KOPT-K1 (cell line): ENCODE measurements around the gene DNAJC2.

Experiments
- H3K27ac ChIP-seq: fragments of 200-600 bp; sonication (generic); 2 replicates; pipeline ENCODE4 v1.5.1; 2016; ENCODE audit warnings: antibody characterized with exemption, mild to moderate bottlenecking, low read depth, low read length; ENCODE audit not compliant: poor library complexity, severe bottlenecking
- H3K36me3 ChIP-seq: fragments of 200-600 bp; sonication (generic); 2 replicates; pipeline ENCODE4 v1.5.1; 2017; ENCODE audit warnings: antibody characterized with exemption, mild to moderate bottlenecking, low read length, moderate library complexity; ENCODE audit not compliant: insufficient read depth
- H3K9me3 ChIP-seq: fragments of 200-600 bp; sonication (generic); 2 replicates; pipeline ENCODE4 v1.5.1; 2017; ENCODE audit warnings: antibody characterized with exemption, low read length, mild to moderate bottlenecking; ENCODE audit not compliant: insufficient read depth, poor library complexity, severe bottlenecking

The DNAJC2 gene

GRCh38 chr7:103348959-103349358 is 4.4 kb upstream of the DNAJC2 start:
- peak overlapping the region; percentile 79 for H3K27ac ChIP-seq

GRCh38 chr7:103348452-103348851 is 3.9 kb upstream of the DNAJC2 start:
- H3K36me3 ChIP-seq: peaks cover 38% of the 10 kb centered on the region
- peak overlapping the region; percentile 79 for H3K27ac ChIP-seq
- H3K9me3 ChIP-seq: no peaks in the 10 kb centered on the region

More at GRCh38 chr7:103348959-103349358, 4.4 kb upstream of the DNAJC2 start:
- Histone ChIP-seq H3K9me3 (no peaks in the 10 kb centered on the region), H3K36me3 (peaks cover 43% of the 10 kb centered on the region)

- Histone ChIP-seq H3K9me3 (no peaks in the 10 kb centered on the region), H3K27ac (peak within 1 kb of the TSS; percentile 79), H3K36me3 (peaks cover 31% of the 10 kb centered on the region)
These were observed 3.1 kb upstream of the DNAJC2 start, which contains the start of gene PSMC2 for GRCh38 chr7:103347507-103348267. PSMC2 (plus strand) TSS chr7:103347643; CDS start chr7:103347712, 69 bp downstream.

GRCh38 chr7:103346396-103346795 is 1.8 kb upstream of the DNAJC2 start:
- no peak overlapping the region for H3K27ac ChIP-seq
- peaks cover 26% of the 10 kb centered on the region for H3K36me3 ChIP-seq
- no peaks in the 10 kb centered on the region for H3K9me3 ChIP-seq

GRCh38 chr7:103343758-103344452 is 662 bp downstream of the DNAJC2 start:
- H3K36me3 ChIP-seq: peaks cover 32% of the 10 kb centered on the region
- no peaks in the 10 kb centered on the region for H3K9me3 ChIP-seq
- peak overlapping the region; percentile 87 for H3K27ac ChIP-seq

- Histone ChIP-seq H3K9me3 (no peaks in the 10 kb centered on the region), H3K36me3 (peaks cover 36% of the 10 kb centered on the region), H3K27ac (peak overlapping the region; percentile 87)
These were observed 1.2 kb downstream of the DNAJC2 start for GRCh38 chr7:103343332-103343731.

GRCh38 chr7:103341466-103341865 is 3.1 kb downstream of the DNAJC2 start:
- H3K9me3 ChIP-seq: no peaks in the 10 kb centered on the region
- H3K27ac ChIP-seq: no peak overlapping the region
- H3K36me3 ChIP-seq: peaks cover 55% of the 10 kb centered on the region

GRCh38 chr7:103338864-103339263 is 5.7 kb downstream of the DNAJC2 start:
- Histone ChIP-seq H3K36me3 (peaks cover 81% of the 10 kb centered on the region), H3K9me3 (no peaks in the 10 kb centered on the region), H3K27ac (no peak overlapping the region)

- H3K36me3 ChIP-seq: peaks cover 99% of the 10 kb centered on the region
- H3K27ac ChIP-seq: no peak overlapping the region
- no peaks in the 10 kb centered on the region for H3K9me3 ChIP-seq
These were observed 7.8 kb downstream of the DNAJC2 start for GRCh38 chr7:103336761-103337160.

GRCh38 chr7:103325744-103326143 is 18.8 kb downstream of the DNAJC2 start:
- no peaks in the 10 kb centered on the region for H3K9me3 ChIP-seq
- peaks cover 93% of the 10 kb centered on the region for H3K36me3 ChIP-seq
- no peak overlapping the region for H3K27ac ChIP-seq

GRCh38 chr7:103317009-103317408 is 27.6 kb downstream of the DNAJC2 start:
- no peak overlapping the region for H3K27ac ChIP-seq
- H3K36me3 ChIP-seq: peaks cover 100% of the 10 kb centered on the region
- no peaks in the 10 kb centered on the region for H3K9me3 ChIP-seq

- Histone ChIP-seq H3K36me3 (peaks cover 100% of the 10 kb centered on the region), H3K27ac (no peak overlapping the region), H3K9me3 (no peaks in the 10 kb centered on the region)
These were observed 28.1 kb downstream of the DNAJC2 start for GRCh38 chr7:103316380-103316941.

- H3K27ac ChIP-seq: no peak overlapping the region
- no peaks in the 10 kb centered on the region for H3K9me3 ChIP-seq
- peaks cover 100% of the 10 kb centered on the region for H3K36me3 ChIP-seq
These were observed 29.7 kb downstream of the DNAJC2 start for GRCh38 chr7:103314852-103315251.

- Histone ChIP-seq H3K36me3 (peaks cover 100% of the 10 kb centered on the region), H3K27ac (no peak overlapping the region), H3K9me3 (no peaks in the 10 kb centered on the region)
These were observed 36.9 kb downstream of the DNAJC2 start for GRCh38 chr7:103307503-103308231.

GRCh38 chr7:103301441-103301840 is 43.1 kb downstream of the DNAJC2 start:
- Histone ChIP-seq H3K9me3 (no peaks in the 10 kb centered on the region), H3K27ac (no peak overlapping the region), H3K36me3 (peaks cover 80% of the 10 kb centered on the region)
